ENCODE data around the gene GNAT1. TPM values are rescaled to one million over a fixed set of nuclear protein-coding genes. Genes with fewer than 3 reads are reported as not detected.

The GNAT1 gene
- total and polyA plus RNA-seq, 2 donors: 0.05 TPM

DNA sequence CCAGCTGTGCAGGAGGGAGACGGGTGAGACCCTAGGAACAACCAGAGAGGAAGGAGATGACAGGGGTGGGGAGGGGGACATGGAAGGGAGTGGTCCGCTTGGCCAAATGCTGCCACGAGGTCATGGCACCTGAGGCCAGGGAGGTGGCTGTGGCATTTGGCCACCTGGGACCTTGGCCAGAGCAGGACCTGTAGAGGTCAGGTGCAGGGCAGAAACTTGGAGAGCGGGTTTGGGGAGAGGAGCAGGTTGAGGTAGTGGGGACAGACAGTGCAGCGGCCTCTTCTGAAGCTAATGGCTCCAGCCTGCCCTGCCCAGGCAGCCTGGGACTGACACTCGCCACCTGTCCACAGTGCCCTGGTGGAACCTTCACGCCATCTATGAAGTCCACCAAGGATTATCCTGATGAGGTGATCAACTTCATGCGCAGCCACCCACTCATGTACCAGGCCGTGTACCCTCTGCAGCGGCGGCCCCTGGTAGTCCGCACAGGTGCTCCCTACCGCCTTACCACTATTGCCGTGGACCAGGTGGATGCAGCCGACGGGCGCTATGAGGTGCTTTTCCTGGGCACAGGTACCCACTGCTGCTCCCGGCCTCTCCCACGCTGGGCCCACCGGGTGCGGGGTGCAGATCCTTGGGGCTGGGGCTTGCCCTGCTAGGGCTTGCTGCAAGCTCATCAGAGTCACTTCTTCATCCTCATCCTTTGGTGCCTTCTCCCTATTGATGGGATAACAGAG, 7.0 kb upstream of the GNAT1 start:
- H3K4me3 ChIP-seq (ENCODE audit: low read length in 2 of 2): no peak overlapping the region
- H3K27ac ChIP-seq (ENCODE audit: low read depth in 1 of 2, low read length in 1 of 2): no peak overlapping the region
- H3K36me3 ChIP-seq (ENCODE audit: control insufficient read depth in 2 of 2, insufficient read depth in 2 of 2, low read length in 1 of 2): no peaks in the 10 kb centered on the region
- no peak for DNase-seq (ENCODE audit: low read depth in 6 of 9, low spot score in 9 of 9)
- WGBS: 96% methylated on average over 21 of the region's 21 CpGs
- no peaks in the 10 kb centered on the region for H3K27me3 ChIP-seq (ENCODE audit: control insufficient read depth in 2 of 2, insufficient read depth in 1 of 2, low read length in 1 of 2)
- H3K9me3 ChIP-seq (ENCODE audit: control insufficient read depth in 2 of 2, insufficient read depth in 1 of 2, low read length in 1 of 2): no peaks in the 10 kb centered on the region
- H3K4me1 ChIP-seq (ENCODE audit: control insufficient read depth in 2 of 2, insufficient read depth in 2 of 2, low read length in 2 of 2): no peaks in the 10 kb centered on the region

GRCh38 chr3:50185230-50185629, 6.2 kb upstream of the GNAT1 start:
- no peak overlapping the region for H3K27ac ChIP-seq (ENCODE audit: low read depth in 1 of 2, low read length in 1 of 2)
- H3K9me3 ChIP-seq (ENCODE audit: control insufficient read depth in 2 of 2, insufficient read depth in 1 of 2, low read length in 1 of 2): no peaks in the 10 kb centered on the region
- no peak overlapping the region for H3K4me3 ChIP-seq (ENCODE audit: low read length in 2 of 2)
- no peaks in the 10 kb centered on the region for H3K27me3 ChIP-seq (ENCODE audit: control insufficient read depth in 2 of 2, insufficient read depth in 1 of 2, low read length in 1 of 2)
- H3K4me1 ChIP-seq (ENCODE audit: control insufficient read depth in 2 of 2, insufficient read depth in 2 of 2, low read length in 2 of 2): no peaks in the 10 kb centered on the region
- 94% methylated on average over 4 of the region's 4 CpGs for WGBS
- DNase-seq (ENCODE audit: low read depth in 6 of 9, low spot score in 9 of 9): no peak
- H3K36me3 ChIP-seq (ENCODE audit: control insufficient read depth in 2 of 2, insufficient read depth in 2 of 2, low read length in 1 of 2): no peaks in the 10 kb centered on the region

- Histone ChIP-seq H3K4me1 (ENCODE audit: control insufficient read depth in 2 of 2, insufficient read depth in 2 of 2, low read length in 2 of 2) (no peaks in the 10 kb centered on the region), H3K27me3 (ENCODE audit: control insufficient read depth in 2 of 2, insufficient read depth in 1 of 2, low read length in 1 of 2) (peaks cover 0 to under 1% of the 10 kb centered on the region in 2 donors), H3K36me3 (ENCODE audit: control insufficient read depth in 2 of 2, insufficient read depth in 2 of 2, low read length in 1 of 2) (no peaks in the 10 kb centered on the region), H3K4me3 (ENCODE audit: low read length in 2 of 2) (no peak overlapping the region), H3K27ac (ENCODE audit: low read depth in 1 of 2, low read length in 1 of 2) (no peak overlapping the region), H3K9me3 (ENCODE audit: control insufficient read depth in 2 of 2, insufficient read depth in 1 of 2, low read length in 1 of 2) (no peaks in the 10 kb centered on the region)
- WGBS: 98% methylated on average over 10 of the region's 10 CpGs
- DNase-seq (ENCODE audit: low read depth in 6 of 9, low spot score in 9 of 9): no peak
Observed at GRCh38 chr3:50186096-50186495, 5.3 kb upstream of the GNAT1 start.

GRCh38 chr3:50187750-50188149, 3.7 kb upstream of the GNAT1 start:
- Histone ChIP-seq H3K36me3 (ENCODE audit: control insufficient read depth in 2 of 2, insufficient read depth in 2 of 2, low read length in 1 of 2) (no peaks in the 10 kb centered on the region), H3K9me3 (ENCODE audit: control insufficient read depth in 2 of 2, insufficient read depth in 1 of 2, low read length in 1 of 2) (no peaks in the 10 kb centered on the region)
- no peak for DNase-seq (ENCODE audit: low read depth in 6 of 9, low spot score in 9 of 9)

DNA sequence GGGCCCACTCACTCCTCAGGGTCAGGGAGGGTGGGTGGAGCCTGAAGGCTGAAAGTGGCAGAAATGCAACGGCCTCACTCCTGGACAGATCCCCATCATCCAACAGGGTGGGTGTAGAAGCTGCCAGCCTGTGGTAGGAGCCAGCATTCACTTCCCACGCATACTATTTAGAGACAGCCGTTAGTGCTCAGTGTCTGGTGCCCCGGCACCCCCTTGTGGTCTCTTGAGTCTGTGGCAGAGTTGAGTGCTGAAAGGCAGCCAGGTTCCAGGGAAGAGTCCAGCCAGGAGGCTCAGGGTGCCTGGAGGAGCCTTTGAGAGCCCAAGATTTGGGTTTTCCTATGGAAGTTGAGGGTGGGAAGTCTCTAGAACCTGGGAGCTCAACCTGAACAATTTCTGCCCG, 2.1 kb upstream of the GNAT1 start:
- no peaks in the 10 kb centered on the region for H3K36me3 ChIP-seq (ENCODE audit: control insufficient read depth in 2 of 2, insufficient read depth in 2 of 2, low read length in 1 of 2)
- 16% methylated on average over 5 of the region's 5 CpGs for WGBS
- peaks cover 0 to 5% of the 10 kb centered on the region in 2 donors for H3K4me1 ChIP-seq (ENCODE audit: control insufficient read depth in 2 of 2, insufficient read depth in 2 of 2, low read length in 2 of 2)
- peaks cover 15 to 24% of the 10 kb centered on the region in 2 donors for H3K27me3 ChIP-seq (ENCODE audit: control insufficient read depth in 2 of 2, insufficient read depth in 1 of 2, low read length in 1 of 2)
- H3K4me3 ChIP-seq (ENCODE audit: low read length in 2 of 2): no peak overlapping the region
- peaks cover 0 to under 1% of the 10 kb centered on the region in 2 donors for H3K9me3 ChIP-seq (ENCODE audit: control insufficient read depth in 2 of 2, insufficient read depth in 1 of 2, low read length in 1 of 2)
- no peak overlapping the region for H3K27ac ChIP-seq (ENCODE audit: low read depth in 1 of 2, low read length in 1 of 2)
- peak in 7 of 9 donors; percentile 27 to 73 (median 50) for DNase-seq (ENCODE audit: low read depth in 6 of 9, low spot score in 9 of 9)

More at GRCh38 chr3:50187750-50188149, 3.7 kb upstream of the GNAT1 start:
- WGBS: 96% methylated on average over 19 of the region's 19 CpGs
- Histone ChIP-seq H3K4me1 (ENCODE audit: control insufficient read depth in 2 of 2, insufficient read depth in 2 of 2, low read length in 2 of 2) (no peaks in the 10 kb centered on the region), H3K27ac (ENCODE audit: low read depth in 1 of 2, low read length in 1 of 2) (no peak overlapping the region), H3K4me3 (ENCODE audit: low read length in 2 of 2) (no peak overlapping the region), H3K27me3 (ENCODE audit: control insufficient read depth in 2 of 2, insufficient read depth in 1 of 2, low read length in 1 of 2) (peaks cover under 1 to 8% of the 10 kb centered on the region in 2 donors)

- Histone ChIP-seq H3K9me3 (ENCODE audit: control insufficient read depth in 2 of 2, insufficient read depth in 1 of 2, low read length in 1 of 2) (peaks cover 0 to 6% of the 10 kb centered on the region in 2 donors), H3K27ac (ENCODE audit: low read depth in 1 of 2, low read length in 1 of 2) (no peak overlapping the region), H3K4me3 (ENCODE audit: low read length in 2 of 2) (no peak overlapping the region), H3K27me3 (ENCODE audit: control insufficient read depth in 2 of 2, insufficient read depth in 1 of 2, low read length in 1 of 2) (peaks cover 19 to 31% of the 10 kb centered on the region in 2 donors), H3K36me3 (ENCODE audit: control insufficient read depth in 2 of 2, insufficient read depth in 2 of 2, low read length in 1 of 2) (no peaks in the 10 kb centered on the region), H3K4me1 (ENCODE audit: control insufficient read depth in 2 of 2, insufficient read depth in 2 of 2, low read length in 2 of 2) (peaks cover 0 to 9% of the 10 kb centered on the region in 2 donors)
- no peak for DNase-seq (ENCODE audit: low read depth in 6 of 9, low spot score in 9 of 9)
- WGBS: 96% methylated on average over 7 of the region's 7 CpGs
Observed at GRCh38 chr3:50189989-50190388, 1.4 kb upstream of the GNAT1 start.

- H3K4me1 ChIP-seq (ENCODE audit: control insufficient read depth in 2 of 2, insufficient read depth in 2 of 2, low read length in 2 of 2): peaks cover 0 to 9% of the 10 kb centered on the region in 2 donors
- peaks cover 0 to 6% of the 10 kb centered on the region in 2 donors for H3K9me3 ChIP-seq (ENCODE audit: control insufficient read depth in 2 of 2, insufficient read depth in 1 of 2, low read length in 1 of 2)
- no peaks in the 10 kb centered on the region for H3K36me3 ChIP-seq (ENCODE audit: control insufficient read depth in 2 of 2, insufficient read depth in 2 of 2, low read length in 1 of 2)
- H3K27ac ChIP-seq (ENCODE audit: low read depth in 1 of 2, low read length in 1 of 2): no peak overlapping the region
- no peak for DNase-seq (ENCODE audit: low read depth in 6 of 9, low spot score in 9 of 9)
- peaks cover 23 to 49% of the 10 kb centered on the region in 2 donors for H3K27me3 ChIP-seq (ENCODE audit: control insufficient read depth in 2 of 2, insufficient read depth in 1 of 2, low read length in 1 of 2)
- H3K4me3 ChIP-seq (ENCODE audit: low read length in 2 of 2): no peak overlapping the region
- 95% methylated on average over 8 of the region's 8 CpGs for WGBS
Observed at GRCh38 chr3:50192124-50192523, 714 bp downstream of the GNAT1 start.

DNA sequence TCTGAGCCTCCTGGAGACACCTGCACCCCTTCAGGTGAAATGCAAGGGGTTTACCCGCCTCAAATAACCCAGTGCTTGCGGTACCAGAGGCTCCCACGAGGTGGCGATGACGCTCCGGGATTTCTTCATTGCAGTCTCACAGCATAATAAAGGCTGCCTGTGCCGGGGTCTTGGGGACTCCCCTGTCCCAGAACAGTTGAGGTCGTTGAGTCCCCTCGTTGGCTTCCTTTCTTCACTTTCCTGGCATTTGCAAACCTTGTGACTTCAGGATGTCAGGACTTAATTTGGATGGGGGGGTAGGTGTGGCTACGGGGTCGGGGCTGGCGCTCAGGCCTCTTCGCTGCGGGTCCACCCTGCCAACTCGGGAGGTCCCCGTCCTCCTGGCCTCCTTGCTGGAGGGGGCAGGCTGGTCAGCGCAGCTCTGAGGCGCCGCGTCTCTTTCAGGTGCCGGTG, 1.3 kb downstream of the GNAT1 start:
- H3K4me1 ChIP-seq (ENCODE audit: control insufficient read depth in 2 of 2, insufficient read depth in 2 of 2, low read length in 2 of 2): peaks cover 0 to 9% of the 10 kb centered on the region in 2 donors
- 16% methylated on average over 21 of the region's 21 CpGs for WGBS
- no peak overlapping the region for H3K27ac ChIP-seq (ENCODE audit: low read depth in 1 of 2, low read length in 1 of 2)
- H3K36me3 ChIP-seq (ENCODE audit: control insufficient read depth in 2 of 2, insufficient read depth in 2 of 2, low read length in 1 of 2): no peaks in the 10 kb centered on the region
- H3K27me3 ChIP-seq (ENCODE audit: control insufficient read depth in 2 of 2, insufficient read depth in 1 of 2, low read length in 1 of 2): peaks cover 23 to 49% of the 10 kb centered on the region in 2 donors
- peak; percentile 45 to 88 (median 69) for DNase-seq (ENCODE audit: low read depth in 6 of 9, low spot score in 9 of 9)
- no peak overlapping the region for H3K4me3 ChIP-seq (ENCODE audit: low read length in 2 of 2)
- H3K9me3 ChIP-seq (ENCODE audit: control insufficient read depth in 2 of 2, insufficient read depth in 1 of 2, low read length in 1 of 2): peaks cover 0 to 6% of the 10 kb centered on the region in 2 donors

GRCh38 chr3:50193286-50193685, 1.9 kb downstream of the GNAT1 start:
- Histone ChIP-seq H3K27me3 (ENCODE audit: control insufficient read depth in 2 of 2, insufficient read depth in 1 of 2, low read length in 1 of 2) (peaks cover 23 to 49% of the 10 kb centered on the region in 2 donors), H3K4me3 (ENCODE audit: low read length in 2 of 2) (no peak overlapping the region), H3K9me3 (ENCODE audit: control insufficient read depth in 2 of 2, insufficient read depth in 1 of 2, low read length in 1 of 2) (peaks cover 0 to 6% of the 10 kb centered on the region in 2 donors), H3K27ac (ENCODE audit: low read depth in 1 of 2, low read length in 1 of 2) (no peak overlapping the region), H3K4me1 (ENCODE audit: control insufficient read depth in 2 of 2, insufficient read depth in 2 of 2, low read length in 2 of 2) (peaks cover 0 to 9% of the 10 kb centered on the region in 2 donors), H3K36me3 (ENCODE audit: control insufficient read depth in 2 of 2, insufficient read depth in 2 of 2, low read length in 1 of 2) (no peaks in the 10 kb centered on the region)
- DNase-seq (ENCODE audit: low read depth in 6 of 9, low spot score in 9 of 9): no peak
- 52% methylated on average over 36 of the region's 36 CpGs for WGBS
